Upper lobe of left lung (tissue), 4 donors: ENCODE measurements around the gene MOB3C.

Experiments
- EP300 ChIP-seq, 4 donors: sonication (generic); formaldehyde crosslinking; IDR thresholded peaks; one replicate each; pipeline ENCODE4 v1.5.1; 2017; ENCODE audit warnings: antibody characterized with exemption in 4 of 4, control low read depth in 2 of 4
- POLR2AphosphoS5 ChIP-seq, 2 donors: sonication (generic); formaldehyde crosslinking; IDR thresholded peaks; one replicate each; pipeline ENCODE4 v1.5.1; 2017; ENCODE audit warnings: antibody characterized with exemption in 2 of 2
- TF ChIP-seq, protein P1 (sequence below), 6 experiments: fragments of 450-650 bp in 4 of 6; fragments of 200-600 bp in 2 of 6; sonication (generic) in 2 of 6; IDR thresholded peaks; one replicate each; pipeline ENCODE4 v1.5.1; 2016 to 2019; ENCODE audit warnings: antibody characterized with exemption in 6 of 6

DNA sequence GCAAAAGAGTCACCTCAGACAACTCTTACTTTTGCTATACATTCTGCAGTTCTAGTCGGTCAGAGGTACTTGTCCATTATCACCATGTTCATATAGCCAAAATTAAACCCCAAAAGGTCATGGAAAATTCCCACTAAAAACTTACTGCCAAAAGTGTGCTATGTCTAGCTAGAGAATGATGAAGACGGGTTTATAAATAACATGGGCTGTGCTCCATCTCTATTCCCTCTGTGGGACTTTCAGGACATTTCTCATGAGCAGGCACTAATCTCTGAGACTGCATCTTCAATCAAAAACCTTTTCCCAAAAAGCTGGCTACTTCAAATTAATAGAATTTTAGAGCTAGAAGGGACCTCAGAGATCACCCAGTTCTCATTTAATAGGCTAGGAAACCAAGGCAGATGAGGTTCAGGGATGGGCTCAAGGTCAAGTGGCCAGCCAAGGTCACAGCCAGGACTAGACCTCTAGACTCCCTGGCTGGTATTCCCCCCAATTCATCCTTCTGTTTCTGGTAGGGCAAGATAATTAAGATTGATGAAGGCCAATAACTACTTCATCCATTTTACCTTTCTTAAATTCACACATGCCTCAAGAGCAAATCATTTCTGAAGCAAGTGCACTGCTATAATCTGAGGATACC lies 21.0 kb upstream of the MOB3C start:
- TF ChIP-seq, protein P1, sequence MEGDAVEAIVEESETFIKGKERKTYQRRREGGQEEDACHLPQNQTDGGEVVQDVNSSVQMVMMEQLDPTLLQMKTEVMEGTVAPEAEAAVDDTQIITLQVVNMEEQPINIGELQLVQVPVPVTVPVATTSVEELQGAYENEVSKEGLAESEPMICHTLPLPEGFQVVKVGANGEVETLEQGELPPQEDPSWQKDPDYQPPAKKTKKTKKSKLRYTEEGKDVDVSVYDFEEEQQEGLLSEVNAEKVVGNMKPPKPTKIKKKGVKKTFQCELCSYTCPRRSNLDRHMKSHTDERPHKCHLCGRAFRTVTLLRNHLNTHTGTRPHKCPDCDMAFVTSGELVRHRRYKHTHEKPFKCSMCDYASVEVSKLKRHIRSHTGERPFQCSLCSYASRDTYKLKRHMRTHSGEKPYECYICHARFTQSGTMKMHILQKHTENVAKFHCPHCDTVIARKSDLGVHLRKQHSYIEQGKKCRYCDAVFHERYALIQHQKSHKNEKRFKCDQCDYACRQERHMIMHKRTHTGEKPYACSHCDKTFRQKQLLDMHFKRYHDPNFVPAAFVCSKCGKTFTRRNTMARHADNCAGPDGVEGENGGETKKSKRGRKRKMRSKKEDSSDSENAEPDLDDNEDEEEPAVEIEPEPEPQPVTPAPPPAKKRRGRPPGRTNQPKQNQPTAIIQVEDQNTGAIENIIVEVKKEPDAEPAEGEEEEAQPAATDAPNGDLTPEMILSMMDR (IDR thresholded peaks at IDR 0.05) = no peak
- TF ChIP-seq EP300 (IDR thresholded peaks at IDR 0.05) (no peak), POLR2AphosphoS5 (IDR thresholded peaks at IDR 0.05) (no peak)
